Smooth muscle cell of the pulmonary artery (primary cell): Measurements from ENCODE around the gene GRIN2D. TPM values are rescaled to one million over a fixed set of nuclear protein-coding genes. Genes with fewer than 3 reads are reported as not detected.

Source experiments
- total RNA-seq: library from RNA; depleted of rRNA; stranded (reverse); fragments of >200 nt; gene quantifications from 2 replicates; pipeline ENCODE4 v1.2.3, GENCODE V29; 2014

The GRIN2D gene
- 0.59 and 1.1 TPM in 2 replicates for total RNA-seq

DNA sequence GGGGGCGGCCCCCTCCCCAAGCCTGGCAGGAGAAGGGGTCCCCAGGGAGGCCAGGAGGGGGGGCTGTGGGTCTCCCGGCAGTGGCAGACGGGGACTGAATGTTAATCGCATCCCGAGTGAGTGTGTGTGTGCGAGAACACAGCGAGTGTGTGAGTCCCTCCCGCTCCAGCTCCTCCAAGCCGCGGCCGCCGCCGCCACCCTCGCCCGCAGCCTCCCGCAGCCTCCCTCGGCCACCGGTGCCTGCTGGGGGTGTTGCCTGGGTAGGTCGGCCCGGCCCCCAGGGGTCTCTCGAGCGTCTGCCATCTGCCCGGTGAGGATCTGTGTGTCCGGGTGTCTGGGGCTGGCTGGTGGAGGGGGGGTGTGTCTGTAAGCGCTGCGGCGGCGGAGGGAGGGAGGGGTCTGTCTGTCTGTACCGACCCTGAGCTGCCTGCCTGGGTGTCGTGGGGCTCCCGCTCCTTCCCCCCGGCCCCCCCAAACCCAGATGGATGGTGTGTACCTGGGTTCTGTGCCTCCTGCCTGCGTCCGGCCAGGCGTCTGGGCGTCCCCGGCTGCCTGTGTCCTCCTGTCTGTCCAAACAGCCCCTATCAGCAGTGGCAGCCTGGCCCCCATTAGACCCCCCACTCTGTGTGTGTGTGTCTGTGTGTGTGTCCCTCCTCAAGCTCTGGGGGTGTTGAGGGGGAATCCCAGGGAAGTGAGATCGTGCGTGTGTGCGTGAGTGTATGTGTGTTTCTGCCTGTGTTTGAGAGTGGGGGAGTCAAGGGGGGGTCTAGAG is at the start of gene GRIN2D:
Gene GRIN2D (plus strand): TSS at position 110 of the 772 bp plus-strand sequence. CDS start 4,725 bp downstream, outside the sequence.

DNA sequence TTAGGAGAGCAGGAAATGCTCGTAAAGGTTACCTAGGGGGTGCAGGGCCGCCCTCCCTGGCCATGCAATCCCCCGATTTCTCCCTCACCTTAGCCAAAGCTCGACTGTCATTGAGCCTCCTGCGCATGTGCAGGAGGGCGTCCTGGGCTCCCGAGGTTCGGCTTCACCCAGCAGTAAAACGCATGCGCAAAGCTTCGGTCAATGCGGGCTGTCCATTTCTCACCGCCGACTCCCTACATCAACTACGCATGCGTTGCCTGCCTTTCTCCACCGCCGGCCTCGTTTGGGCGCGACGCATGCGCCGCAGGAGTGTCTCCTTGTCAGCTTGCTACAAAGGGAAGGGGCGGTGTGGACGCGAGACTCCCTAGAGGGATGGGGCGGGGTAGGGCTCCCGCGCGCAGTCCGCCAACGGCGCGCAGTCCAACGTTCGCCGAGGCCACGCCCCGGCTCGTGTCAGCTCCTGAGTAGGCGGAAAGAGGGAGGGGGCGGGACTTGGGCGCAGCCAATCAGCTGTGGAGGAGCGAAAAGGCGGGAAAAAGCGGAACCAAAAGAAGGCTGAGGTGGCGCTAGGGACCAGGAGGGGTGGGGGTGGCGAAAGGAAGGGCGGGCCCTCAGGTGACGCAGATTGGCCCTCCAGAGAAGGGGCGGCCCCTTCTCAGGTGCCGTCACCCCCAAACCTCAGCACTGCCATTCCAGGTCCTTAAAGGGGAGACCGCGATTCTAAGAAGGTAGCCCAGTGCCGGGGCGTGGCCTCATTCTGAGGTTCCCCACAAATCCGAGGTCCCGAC is 29.5 kb upstream of the GRIN2D start, which contains the start of the genes SYNGR4 and TMEM143:
Gene SYNGR4 (plus strand): TSS at position 558 of the 788 bp plus-strand sequence. CDS start 1,476 bp downstream, outside the sequence.
Gene TMEM143 (minus strand): TSS at position 131 of the 788 bp plus-strand sequence. CDS start 20 bp downstream, at position 111.

DNA sequence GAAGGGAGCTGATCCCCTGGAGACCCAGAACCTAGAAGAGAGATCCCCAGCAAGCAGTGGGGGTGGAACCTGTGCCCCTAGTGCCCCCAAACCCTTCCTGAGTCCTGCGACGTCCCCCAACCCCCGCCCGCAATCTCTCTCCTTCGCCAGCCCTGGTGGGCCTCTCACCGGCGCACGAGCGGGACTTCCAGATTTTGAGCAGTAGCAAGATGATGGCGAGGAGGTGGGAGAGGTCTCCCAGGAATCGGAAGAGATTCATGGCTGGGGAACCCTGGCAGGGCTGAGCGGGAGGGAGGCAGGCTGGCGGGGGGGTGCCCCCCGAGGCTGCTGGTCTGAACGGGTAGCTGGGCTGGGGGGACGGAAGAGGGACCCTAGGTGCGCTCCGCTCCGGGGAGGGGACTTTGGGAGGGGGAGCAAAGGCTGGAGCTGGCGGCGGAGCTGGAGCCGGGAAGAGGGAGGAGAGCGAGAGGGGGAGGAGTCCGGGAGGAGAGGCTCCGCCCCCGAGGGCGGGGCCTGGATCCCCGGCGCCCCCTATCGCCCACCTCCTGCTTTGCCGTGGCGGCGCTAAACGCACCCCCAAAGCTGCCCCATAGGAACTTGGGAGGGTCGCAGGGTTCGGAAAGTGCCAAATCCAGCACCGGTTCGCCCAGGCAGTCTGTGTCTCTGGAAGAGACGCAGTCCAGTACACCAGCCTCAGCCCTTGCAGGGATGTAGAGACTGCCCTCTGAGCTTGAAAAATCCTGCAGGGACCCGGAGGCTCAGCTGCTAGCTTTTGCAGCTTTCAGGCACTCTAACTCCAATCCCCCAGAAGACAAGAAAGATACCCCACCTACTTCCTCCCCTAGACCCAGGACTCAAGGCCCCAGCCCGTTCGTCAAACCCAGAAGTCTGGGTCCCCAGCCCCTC is 2.1 kb upstream of the GRIN2D start, which contains the start of gene KDELR1:
Gene KDELR1 (minus strand): TSS at position 452 of the 906 bp plus-strand sequence. CDS start 193 bp downstream, at position 259.

Other genes with a start within 250 kb of the GRIN2D start
- 10.6 and 11.2 TPM in 2 replicates for gene LIG1, start 223.3 kb upstream of the GRIN2D start, total RNA-seq
- 5.3 and 6.9 TPM in 2 replicates for gene ZSWIM9, start 223.0 kb upstream of the GRIN2D start, total RNA-seq
- 17.7 and 23.4 TPM in 2 replicates for gene CARD8, start 137.8 kb upstream of the GRIN2D start, total RNA-seq
- gene ZNF114, start 123.6 kb upstream of the GRIN2D start, total RNA-seq = 0.59 TPM in 1 of 2 replicates, not detected in the other
- 132 and 188 TPM in 2 replicates for gene EMP3, start 68.1 kb upstream of the GRIN2D start, total RNA-seq
- gene TMEM143, start 29.7 kb upstream of the GRIN2D start, total RNA-seq = 5.2 and 7.3 TPM in 2 replicates
- gene SYNGR4, start 29.3 kb upstream of the GRIN2D start, total RNA-seq = not detected in 2 replicates
- gene KDELR1, start 2.1 kb upstream of the GRIN2D start, total RNA-seq = 118 TPM in 2 replicates
- gene GRWD1, start 52.3 kb downstream of the GRIN2D start, total RNA-seq = 22.2 and 29.3 TPM in 2 replicates
- gene KCNJ14, start 61.9 kb downstream of the GRIN2D start, total RNA-seq = 0.65 and 1.1 TPM in 2 replicates
- gene CYTH2, start 75.7 kb downstream of the GRIN2D start, total RNA-seq = 24.0 and 33.6 TPM in 2 replicates
- 0.33 and 0.89 TPM in 2 replicates for gene LMTK3, start 118.2 kb downstream of the GRIN2D start, total RNA-seq
- gene SULT2B1, start 158.5 kb downstream of the GRIN2D start, total RNA-seq = not detected in 2 replicates
- gene SPACA4, start 213.1 kb downstream of the GRIN2D start, total RNA-seq = not detected in 2 replicates
- gene FAM83E, start 221.4 kb downstream of the GRIN2D start, total RNA-seq = 0.23 and 0.52 TPM in 2 replicates
- gene RPL18, start 225.5 kb downstream of the GRIN2D start, total RNA-seq = 1,103 and 1,191 TPM in 2 replicates
- 8.7 and 13.1 TPM in 2 replicates for gene SPHK2, start 225.8 kb downstream of the GRIN2D start, total RNA-seq
- 7.4 and 7.8 TPM in 2 replicates for gene DBP, start 243.7 kb downstream of the GRIN2D start, total RNA-seq